Breast epithelium (tissue), 3 donors: ENCODE measurements around the gene MRTFA.

Source experiments
- CTCF ChIP-seq, 3 donors: fragments of 450-650 bp; IDR thresholded peaks; one replicate each; pipeline ENCODE4 v1.5.1; 2016 to 2017; ENCODE audit warnings: antibody characterized with exemption in 3 of 3, mild to moderate bottlenecking in 3 of 3, moderate library complexity in 3 of 3
- POLR2A ChIP-seq: fragments of 450-650 bp; IDR thresholded peaks from one replicate; pipeline ENCODE4 v1.6.1; 2016; ENCODE audit warnings: antibody characterized with exemption, mild to moderate bottlenecking, moderate library complexity
- POLR2AphosphoS5 ChIP-seq, 3 donors: sonication (generic); formaldehyde crosslinking; IDR thresholded peaks; one replicate each; pipeline ENCODE4 v1.6.1; 2017; ENCODE audit warnings: antibody characterized with exemption in 3 of 3

- TF ChIP-seq POLR2A (no peak), CTCF (IDR thresholded peaks at IDR 0.05) (no peak), POLR2AphosphoS5 (IDR thresholded peaks at IDR 0.05) (no peak)
Observed at GRCh38 chr22:40560551-40560950, 76.0 kb downstream of the MRTFA start.
